Retinal pigment epithelial cell (primary cell): ENCODE measurements around the gene EXO1.

Experiments used
- DNase-seq: peaks from one replicate; pipeline ENCODE4 v3.0.0-alpha.2; 2010; ENCODE audit warnings: low read depth
- H3K4me3 ChIP-seq: 2 replicates; pipeline ENCODE4 v1.5.1; 2011; ENCODE audit warnings: mild to moderate bottlenecking, low read length, control low read depth, moderate library complexity
- TF ChIP-seq, protein P1 (sequence below): conservative IDR thresholded peaks from 2 replicates; pipeline ENCODE4 v1.5.1; 2011; ENCODE audit warnings: low read depth, low read length, control low read depth, inconsistent platforms

Gene EXO1

DNA sequence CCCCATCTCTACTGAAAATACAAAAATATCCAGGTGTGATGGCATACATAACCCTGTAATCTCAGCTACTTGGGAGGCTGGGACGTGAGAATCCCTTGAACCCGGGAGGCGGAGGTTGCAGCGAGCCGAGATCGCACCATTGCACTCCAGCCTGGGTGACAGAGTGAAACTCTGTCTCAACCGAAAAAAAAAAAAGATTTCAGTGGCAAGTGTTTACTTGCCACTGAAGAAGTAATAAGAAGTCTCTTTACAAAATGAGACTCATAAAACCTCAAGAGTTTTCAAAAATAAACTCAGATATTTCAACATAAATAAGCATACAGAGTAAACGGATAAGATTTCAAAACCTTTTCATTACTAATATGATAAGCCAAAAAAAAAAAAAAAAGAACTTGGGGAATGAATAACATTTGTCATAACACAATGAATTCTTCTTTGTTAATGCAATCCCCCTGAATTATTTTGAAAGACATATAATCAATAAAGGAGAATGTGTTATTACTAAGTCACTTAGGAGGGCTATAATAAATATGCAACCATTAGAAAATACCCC, 34.2 kb upstream of the EXO1 start:
- TF ChIP-seq, protein P1, sequence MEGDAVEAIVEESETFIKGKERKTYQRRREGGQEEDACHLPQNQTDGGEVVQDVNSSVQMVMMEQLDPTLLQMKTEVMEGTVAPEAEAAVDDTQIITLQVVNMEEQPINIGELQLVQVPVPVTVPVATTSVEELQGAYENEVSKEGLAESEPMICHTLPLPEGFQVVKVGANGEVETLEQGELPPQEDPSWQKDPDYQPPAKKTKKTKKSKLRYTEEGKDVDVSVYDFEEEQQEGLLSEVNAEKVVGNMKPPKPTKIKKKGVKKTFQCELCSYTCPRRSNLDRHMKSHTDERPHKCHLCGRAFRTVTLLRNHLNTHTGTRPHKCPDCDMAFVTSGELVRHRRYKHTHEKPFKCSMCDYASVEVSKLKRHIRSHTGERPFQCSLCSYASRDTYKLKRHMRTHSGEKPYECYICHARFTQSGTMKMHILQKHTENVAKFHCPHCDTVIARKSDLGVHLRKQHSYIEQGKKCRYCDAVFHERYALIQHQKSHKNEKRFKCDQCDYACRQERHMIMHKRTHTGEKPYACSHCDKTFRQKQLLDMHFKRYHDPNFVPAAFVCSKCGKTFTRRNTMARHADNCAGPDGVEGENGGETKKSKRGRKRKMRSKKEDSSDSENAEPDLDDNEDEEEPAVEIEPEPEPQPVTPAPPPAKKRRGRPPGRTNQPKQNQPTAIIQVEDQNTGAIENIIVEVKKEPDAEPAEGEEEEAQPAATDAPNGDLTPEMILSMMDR: no peak
- no peak for DNase-seq

DNA sequence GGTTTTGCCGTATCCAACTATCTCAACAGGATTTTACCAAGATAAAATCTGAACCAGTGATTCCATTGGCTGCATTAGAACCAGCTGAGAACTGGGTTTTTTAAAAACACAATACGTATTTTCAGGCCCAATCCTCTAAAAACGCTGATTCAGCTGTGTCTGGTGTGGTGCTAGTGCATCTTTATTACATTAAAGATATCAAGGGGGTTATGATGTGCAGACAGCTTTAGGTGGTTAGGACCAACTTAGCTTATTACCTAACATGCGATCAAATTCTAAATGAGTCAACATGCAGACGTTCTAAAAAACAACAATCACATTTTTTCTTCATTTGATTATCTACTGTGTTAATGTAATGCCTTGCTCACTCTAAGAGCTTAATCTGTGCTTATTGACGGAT, 32.0 kb upstream of the EXO1 start:
- TF ChIP-seq, protein P1: no peak
- no peak overlapping the region for H3K4me3 ChIP-seq
- no peak for DNase-seq

More for the DNA sequence above, 34.2 kb upstream of the EXO1 start:
- no peak overlapping the region for H3K4me3 ChIP-seq

DNA sequence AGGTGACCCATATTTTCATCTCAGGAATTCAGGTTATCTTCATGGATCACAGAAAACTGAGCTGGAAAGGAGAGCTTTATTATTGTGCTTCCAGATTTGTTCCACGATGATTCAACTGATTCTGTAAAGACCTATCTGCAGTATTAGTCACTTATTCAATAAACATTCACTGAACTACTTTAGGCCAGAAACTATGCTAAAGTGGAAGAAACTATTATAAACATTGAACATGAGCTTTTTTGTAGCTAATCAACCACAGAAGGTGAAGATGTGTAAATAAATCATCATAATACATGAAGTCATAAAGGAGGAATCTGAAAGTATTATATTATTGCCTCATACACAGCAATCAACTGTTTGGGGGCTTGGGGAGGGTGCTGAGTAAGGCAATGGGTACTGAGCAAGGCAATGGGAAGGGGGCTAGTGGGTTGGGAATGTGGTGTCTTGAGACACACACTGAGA, 30.6 kb upstream of the EXO1 start:
- no peak overlapping the region for H3K4me3 ChIP-seq
- TF ChIP-seq, protein P1: no peak
- DNase-seq: no peak

DNA sequence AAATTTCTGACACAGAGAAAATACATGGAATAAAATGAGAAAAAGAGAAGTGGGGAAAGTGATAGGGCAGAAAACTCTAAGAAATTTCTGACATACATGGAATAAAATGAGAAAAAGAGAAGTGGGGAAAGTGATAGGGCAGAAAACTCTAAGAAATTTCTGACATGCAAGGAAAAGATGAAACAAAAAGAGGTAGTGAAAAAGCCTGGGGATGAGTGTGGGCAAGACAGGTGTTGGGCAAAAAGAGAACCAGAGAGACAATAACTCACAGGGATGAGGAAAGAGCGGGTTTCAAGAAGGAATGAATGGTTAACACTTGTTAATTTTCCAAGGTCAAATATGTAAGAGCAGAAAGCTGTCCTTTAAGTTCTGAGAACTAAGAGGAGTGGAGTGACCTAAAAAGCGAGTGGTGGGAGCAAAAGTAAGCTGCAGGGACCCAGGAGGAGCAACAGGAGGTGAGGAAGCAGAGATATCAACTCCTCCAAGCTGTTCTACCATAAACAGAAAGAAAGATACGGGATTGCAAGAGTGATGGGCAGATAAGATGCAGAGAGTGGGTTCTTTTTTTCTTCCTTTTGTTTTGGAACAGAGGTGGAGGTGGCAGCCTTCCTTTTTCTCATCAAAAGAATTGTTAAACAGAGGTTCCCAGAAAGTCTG, 29.9 kb upstream of the EXO1 start:
- TF ChIP-seq, protein P1: no peak
- H3K4me3 ChIP-seq: no peak overlapping the region
- DNase-seq: no peak

DNA sequence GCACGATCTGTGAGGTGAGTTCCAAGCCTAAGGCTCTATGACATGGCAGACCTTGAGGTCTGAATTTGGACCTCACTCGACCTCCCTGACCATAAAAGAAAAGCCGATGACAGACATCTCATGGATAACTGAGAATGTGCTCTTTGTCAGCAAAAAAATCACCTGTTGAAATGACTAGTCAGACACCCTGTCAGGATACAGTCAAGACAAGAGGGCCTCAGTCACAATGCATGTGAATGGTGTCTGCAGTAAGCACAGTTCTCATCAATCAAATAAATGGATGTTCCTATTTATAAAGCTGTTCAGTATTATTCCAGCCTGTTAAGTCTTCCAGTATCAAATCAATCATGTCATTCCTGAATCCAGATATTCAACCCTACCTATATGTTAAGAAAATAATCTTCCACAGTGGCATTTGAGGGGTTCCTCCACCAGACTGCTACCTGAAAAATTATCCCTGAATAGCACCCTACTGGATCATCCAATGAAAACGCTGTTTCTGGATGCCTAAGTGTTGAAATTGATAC, 28.6 kb upstream of the EXO1 start:
- no peak for DNase-seq
- TF ChIP-seq, protein P1: no peak

DNA sequence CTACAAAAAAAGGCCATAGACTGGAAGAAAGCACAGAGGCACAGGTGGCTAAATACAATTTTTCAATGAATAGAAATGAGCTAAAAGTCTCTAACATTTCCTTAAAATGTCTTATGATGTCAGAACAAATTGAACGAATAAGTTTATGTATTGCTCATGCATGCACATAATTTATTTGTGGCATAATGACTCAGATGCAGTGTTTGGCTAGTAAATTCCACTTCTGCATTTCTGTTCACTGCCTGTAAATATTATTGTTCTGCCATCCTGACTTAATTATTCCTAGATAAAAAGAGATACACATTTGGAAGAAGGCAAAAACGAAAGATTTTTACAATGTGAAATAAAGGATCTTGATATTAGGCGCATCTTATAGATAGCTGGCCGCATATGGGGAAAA, 26.6 kb upstream of the EXO1 start:
- H3K4me3 ChIP-seq: no peak overlapping the region
- no peak for DNase-seq
- TF ChIP-seq, protein P1: no peak

More for the DNA sequence above, 28.6 kb upstream of the EXO1 start:
- no peak overlapping the region for H3K4me3 ChIP-seq

DNA sequence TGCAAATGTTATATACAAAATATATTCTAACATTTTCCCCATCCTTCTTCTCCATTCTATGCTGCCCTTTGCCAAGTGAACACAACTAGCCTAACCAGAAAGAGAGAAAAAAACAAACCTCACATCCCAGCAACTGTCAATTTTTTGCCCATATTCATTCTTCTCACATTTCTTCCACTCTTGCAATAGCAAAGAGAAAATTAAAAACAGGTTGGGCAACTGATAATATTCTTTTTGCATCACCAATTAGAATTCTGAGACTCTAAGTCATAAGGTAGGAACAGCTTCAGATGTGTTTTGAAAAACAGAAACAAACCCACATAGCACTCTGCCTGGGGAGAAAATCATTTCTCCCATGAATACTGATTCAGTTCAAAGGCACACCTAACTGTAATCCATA, 25.2 kb upstream of the EXO1 start:
- DNase-seq: no peak
- H3K4me3 ChIP-seq: no peak overlapping the region
- TF ChIP-seq, protein P1: no peak
